Lower leg skin (tissue), 3 donors: Measurements from ENCODE around the gene MINDY2.

Experiments used
- POLR2A ChIP-seq, 2 donors: fragments of 450-650 bp; IDR thresholded peaks; one replicate each; pipeline ENCODE4 v1.6.1; 2016 to 2017; ENCODE audit warnings: antibody characterized with exemption in 2 of 2, mild to moderate bottlenecking in 1 of 2, moderate library complexity in 1 of 2
- TF ChIP-seq, protein P1 (sequence below), 3 donors: fragments of 450-650 bp; IDR thresholded peaks; one replicate each; pipeline ENCODE4 v1.5.1; 2016; ENCODE audit warnings: antibody characterized with exemption in 3 of 3, mild to moderate bottlenecking in 3 of 3, moderate library complexity in 2 of 3

DNA sequence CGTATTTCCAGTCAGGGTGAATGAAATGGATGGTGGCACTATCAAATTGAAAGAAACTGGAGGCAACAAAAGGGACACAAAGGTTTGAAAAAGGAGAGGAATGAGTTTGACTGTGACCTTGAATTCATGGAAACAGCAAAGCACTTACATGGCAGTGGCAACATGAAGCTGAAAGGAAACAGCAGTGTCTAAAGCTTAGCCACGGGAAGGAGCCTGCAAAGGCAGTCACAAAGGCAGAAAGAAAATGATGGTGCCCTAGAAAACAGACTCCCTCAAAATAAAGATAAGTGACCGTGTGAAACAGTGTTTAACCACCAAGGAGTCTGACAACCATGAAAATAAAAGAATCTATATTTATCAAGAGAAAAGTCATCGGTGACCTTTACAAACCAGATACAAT is 111.1 kb downstream of the MINDY2 start:
- TF ChIP-seq, protein P1, sequence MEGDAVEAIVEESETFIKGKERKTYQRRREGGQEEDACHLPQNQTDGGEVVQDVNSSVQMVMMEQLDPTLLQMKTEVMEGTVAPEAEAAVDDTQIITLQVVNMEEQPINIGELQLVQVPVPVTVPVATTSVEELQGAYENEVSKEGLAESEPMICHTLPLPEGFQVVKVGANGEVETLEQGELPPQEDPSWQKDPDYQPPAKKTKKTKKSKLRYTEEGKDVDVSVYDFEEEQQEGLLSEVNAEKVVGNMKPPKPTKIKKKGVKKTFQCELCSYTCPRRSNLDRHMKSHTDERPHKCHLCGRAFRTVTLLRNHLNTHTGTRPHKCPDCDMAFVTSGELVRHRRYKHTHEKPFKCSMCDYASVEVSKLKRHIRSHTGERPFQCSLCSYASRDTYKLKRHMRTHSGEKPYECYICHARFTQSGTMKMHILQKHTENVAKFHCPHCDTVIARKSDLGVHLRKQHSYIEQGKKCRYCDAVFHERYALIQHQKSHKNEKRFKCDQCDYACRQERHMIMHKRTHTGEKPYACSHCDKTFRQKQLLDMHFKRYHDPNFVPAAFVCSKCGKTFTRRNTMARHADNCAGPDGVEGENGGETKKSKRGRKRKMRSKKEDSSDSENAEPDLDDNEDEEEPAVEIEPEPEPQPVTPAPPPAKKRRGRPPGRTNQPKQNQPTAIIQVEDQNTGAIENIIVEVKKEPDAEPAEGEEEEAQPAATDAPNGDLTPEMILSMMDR (IDR thresholded peaks at IDR 0.05): no peak
- TF ChIP-seq POLR2A (IDR thresholded peaks at IDR 0.05): no peak
